Mucosa of stomach (tissue), 1 donor: Measurements from ENCODE around the gene EPG5.

ENCODE experiments used
- H3K27me3 ChIP-seq: one replicate; pipeline ENCODE4 v1.7.0; 2013; ENCODE audit warnings: mild to moderate bottlenecking, low read length; ENCODE audit not compliant: control insufficient read depth, insufficient read depth
- H3K36me3 ChIP-seq: one replicate; pipeline ENCODE4 v1.7.0; 2013; ENCODE audit warnings: low read length; ENCODE audit not compliant: control insufficient read depth, insufficient read depth
- H3K4me1 ChIP-seq: one replicate; pipeline ENCODE4 v1.7.0; 2013; ENCODE audit warnings: mild to moderate bottlenecking, low read length; ENCODE audit not compliant: control insufficient read depth, insufficient read depth
- H3K4me3 ChIP-seq: one replicate; pipeline ENCODE4 v1.7.0; 2013; ENCODE audit warnings: low read length
- H3K9ac ChIP-seq: one replicate; pipeline ENCODE4 v1.7.0; 2013; ENCODE audit warnings: mild to moderate bottlenecking, low read length, moderate library complexity
- H3K9me3 ChIP-seq: one replicate; pipeline ENCODE4 v1.7.0; 2013; ENCODE audit warnings: mild to moderate bottlenecking, low read length, moderate library complexity; ENCODE audit not compliant: control insufficient read depth
- donor health status: Pancreatic carcinoma.

The EPG5 gene

DNA sequence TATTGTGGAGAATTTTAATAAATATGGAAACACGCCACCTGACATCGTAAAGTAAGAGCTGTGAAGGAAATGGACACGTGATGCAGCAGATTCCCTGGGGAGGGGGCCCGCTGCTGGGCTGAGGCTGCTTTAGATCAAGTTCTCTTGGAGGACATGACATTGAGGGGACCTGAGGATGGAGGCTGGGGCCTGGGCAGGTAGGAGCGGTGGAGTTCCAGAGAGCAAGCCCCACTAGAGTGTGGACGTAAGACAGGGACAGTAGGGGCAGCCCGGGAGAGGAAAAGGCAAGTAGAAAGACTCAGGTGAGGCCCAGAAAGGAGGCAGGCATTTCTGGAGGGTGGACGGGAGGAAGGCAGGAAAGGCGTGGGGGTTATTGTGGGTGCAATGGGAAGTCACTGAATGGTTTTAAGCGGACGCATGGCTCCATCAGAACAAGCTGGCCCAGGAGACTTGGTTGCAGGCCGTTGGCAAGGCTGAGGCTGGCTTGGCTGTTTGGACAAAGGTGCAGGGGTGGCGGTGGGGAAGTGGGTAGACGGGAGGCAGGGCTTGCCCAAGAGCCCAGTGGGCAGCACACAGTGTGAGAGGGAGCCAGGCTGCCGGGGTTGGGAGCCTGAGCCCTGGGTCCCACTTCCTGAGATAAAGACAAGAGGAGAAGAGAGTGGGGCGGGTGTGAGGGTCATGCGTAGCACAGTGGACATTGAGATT, 125.9 kb downstream of the EPG5 start:
- Histone ChIP-seq H3K9me3 (no peaks in the 10 kb centered on the region), H3K27me3 (peaks cover 14% of the 10 kb centered on the region), H3K36me3 (no peaks in the 10 kb centered on the region), H3K4me3 (no peak overlapping the region), H3K9ac (no peak overlapping the region), H3K4me1 (peaks cover 26% of the 10 kb centered on the region)

- Histone ChIP-seq H3K9me3 (no peaks in the 10 kb centered on the region), H3K4me1 (peaks cover 41% of the 10 kb centered on the region), H3K9ac (no peak overlapping the region), H3K4me3 (peak overlapping the region; percentile 1), H3K27me3 (peaks cover 14% of the 10 kb centered on the region), H3K36me3 (no peaks in the 10 kb centered on the region)
These were observed 127.4 kb downstream of the EPG5 start for GRCh38 chr18:45839414-45840395.

GRCh38 chr18:45838302-45839070, 128.6 kb downstream of the EPG5 start:
- no peaks in the 10 kb centered on the region for H3K9me3 ChIP-seq
- H3K4me3 ChIP-seq, result no peak overlapping the region
- H3K9ac ChIP-seq, result peak overlapping the region; percentile 1
- peaks cover 53% of the 10 kb centered on the region for H3K4me1 ChIP-seq
- no peaks in the 10 kb centered on the region for H3K36me3 ChIP-seq
- H3K27me3 ChIP-seq, result peaks cover 14% of the 10 kb centered on the region

DNA sequence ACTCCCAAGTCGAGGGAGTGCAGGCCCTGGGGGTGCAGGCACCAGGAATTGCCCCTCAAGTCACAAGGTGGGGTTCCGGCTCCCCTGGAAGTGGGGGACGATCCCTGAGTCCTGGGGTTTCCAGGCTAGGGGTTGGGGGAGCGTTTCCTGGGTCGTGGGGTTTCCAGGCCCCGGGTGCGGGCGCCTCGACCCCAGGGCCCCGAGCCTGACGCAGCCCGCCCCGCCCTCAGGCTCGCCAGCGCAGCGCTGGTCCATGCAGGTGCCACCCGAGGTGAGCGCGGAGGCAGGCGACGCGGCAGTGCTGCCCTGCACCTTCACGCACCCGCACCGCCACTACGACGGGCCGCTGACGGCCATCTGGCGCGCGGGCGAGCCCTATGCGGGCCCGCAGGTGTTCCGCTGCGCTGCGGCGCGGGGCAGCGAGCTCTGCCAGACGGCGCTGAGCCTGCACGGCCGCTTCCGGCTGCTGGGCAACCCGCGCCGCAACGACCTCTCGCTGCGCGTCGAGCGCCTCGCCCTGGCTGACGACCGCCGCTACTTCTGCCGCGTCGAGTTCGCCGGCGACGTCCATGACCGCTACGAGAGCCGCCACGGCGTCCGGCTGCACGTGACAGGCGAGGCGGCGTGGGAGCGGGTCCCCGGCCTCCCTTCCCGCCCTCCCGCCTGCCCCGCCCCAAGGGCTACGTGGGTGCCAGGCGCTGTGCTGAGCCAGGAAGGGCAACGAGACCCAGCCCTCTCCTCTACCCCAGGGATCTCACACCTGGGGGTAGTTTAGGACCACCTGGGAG, 129.7 kb downstream of the EPG5 start:
- Histone ChIP-seq H3K9me3 (no peaks in the 10 kb centered on the region), H3K4me1 (peaks cover 61% of the 10 kb centered on the region), H3K9ac (peak overlapping the region; percentile 22), H3K36me3 (no peaks in the 10 kb centered on the region), H3K27me3 (peaks cover 14% of the 10 kb centered on the region), H3K4me3 (no peak overlapping the region)

DNA sequence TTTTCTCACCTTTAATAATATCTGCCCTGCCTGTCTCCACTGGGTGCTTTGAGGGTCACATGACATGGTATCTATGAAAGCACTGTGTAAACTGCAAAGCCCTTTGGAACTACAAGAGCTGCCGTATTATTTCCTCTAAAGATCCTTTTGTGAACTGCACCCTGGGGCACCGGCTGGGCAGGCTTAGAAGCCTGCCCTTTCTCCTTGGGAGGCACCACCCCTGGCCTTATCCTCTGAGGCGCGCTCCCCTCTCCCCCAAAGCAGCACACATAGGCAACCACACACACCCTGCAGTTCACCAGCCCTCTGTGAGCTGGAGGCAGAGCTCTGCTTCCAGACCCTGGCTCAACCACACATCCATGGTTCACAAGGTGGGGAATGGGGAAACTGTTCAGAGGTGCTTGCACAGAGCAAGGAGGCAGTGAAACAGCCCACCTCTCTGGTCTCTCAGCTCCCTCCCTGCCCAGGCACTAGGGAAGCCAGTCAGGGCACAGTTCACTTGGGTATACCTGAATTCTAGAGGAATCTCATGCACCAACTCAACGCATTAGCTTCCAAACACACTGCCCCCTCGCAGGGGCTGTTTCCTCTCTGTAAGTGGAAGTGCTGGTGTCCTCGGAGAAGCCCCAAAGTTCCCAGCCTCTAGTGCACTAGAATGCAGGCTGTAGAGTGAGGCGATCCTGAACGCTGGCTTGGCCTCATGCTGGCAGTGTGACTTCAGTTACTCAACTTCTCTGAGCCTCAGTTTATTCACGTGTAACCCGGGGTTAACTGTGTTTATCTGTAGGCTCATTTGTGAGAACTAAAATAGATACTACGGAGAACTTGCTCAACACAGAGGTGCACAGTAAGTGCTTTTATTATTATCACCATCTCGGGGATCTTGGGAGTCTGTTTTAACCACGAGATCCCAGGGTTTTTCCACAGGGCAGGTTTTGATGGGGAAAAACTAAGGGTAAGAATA, 130.6 kb downstream of the EPG5 start:
- Histone ChIP-seq H3K4me1 (peaks cover 65% of the 10 kb centered on the region), H3K27me3 (peaks cover 14% of the 10 kb centered on the region), H3K4me3 (no peak overlapping the region), H3K9ac (peak overlapping the region; percentile 22), H3K36me3 (no peaks in the 10 kb centered on the region), H3K9me3 (no peaks in the 10 kb centered on the region)

GRCh38 chr18:45835057-45835636, 132.0 kb downstream of the EPG5 start:
- no peak overlapping the region for H3K4me3 ChIP-seq
- H3K9ac ChIP-seq, result peak overlapping the region; percentile 12
- no peaks in the 10 kb centered on the region for H3K9me3 ChIP-seq
- H3K27me3 ChIP-seq, result peaks cover 14% of the 10 kb centered on the region
- H3K4me1 ChIP-seq, result peaks cover 66% of the 10 kb centered on the region
- no peaks in the 10 kb centered on the region for H3K36me3 ChIP-seq

GRCh38 chr18:45834306-45834705, 132.8 kb downstream of the EPG5 start:
- peaks cover 74% of the 10 kb centered on the region for H3K4me1 ChIP-seq
- H3K36me3 ChIP-seq, result no peaks in the 10 kb centered on the region
- no peak overlapping the region for H3K9ac ChIP-seq
- H3K4me3 ChIP-seq, result no peak overlapping the region
- peaks cover 14% of the 10 kb centered on the region for H3K27me3 ChIP-seq
- no peaks in the 10 kb centered on the region for H3K9me3 ChIP-seq

- Histone ChIP-seq H3K9ac (no peak overlapping the region), H3K4me1 (peaks cover 74% of the 10 kb centered on the region), H3K36me3 (no peaks in the 10 kb centered on the region), H3K9me3 (no peaks in the 10 kb centered on the region), H3K27me3 (peaks cover 10% of the 10 kb centered on the region), H3K4me3 (no peak overlapping the region)
These were observed 133.3 kb downstream of the EPG5 start for GRCh38 chr18:45833846-45834245.

GRCh38 chr18:45830917-45831316, 136.2 kb downstream of the EPG5 start:
- no peak overlapping the region for H3K9ac ChIP-seq
- no peaks in the 10 kb centered on the region for H3K9me3 ChIP-seq
- H3K4me1 ChIP-seq, result peaks cover 80% of the 10 kb centered on the region
- no peaks in the 10 kb centered on the region for H3K27me3 ChIP-seq
- no peaks in the 10 kb centered on the region for H3K36me3 ChIP-seq
- H3K4me3 ChIP-seq, result no peak overlapping the region

- peaks cover 77% of the 10 kb centered on the region for H3K4me1 ChIP-seq
- no peaks in the 10 kb centered on the region for H3K9me3 ChIP-seq
- H3K36me3 ChIP-seq, result no peaks in the 10 kb centered on the region
- H3K27me3 ChIP-seq, result no peaks in the 10 kb centered on the region
- peak overlapping the region; percentile 5 for H3K9ac ChIP-seq
- no peak overlapping the region for H3K4me3 ChIP-seq
These were observed 137.3 kb downstream of the EPG5 start for GRCh38 chr18:45829855-45830254.
